ENCODE results near the gene PIR.

The PIR gene

GRCh38 chrX:15475486-15475885, 17.6 kb downstream of the PIR start:
- no peak for DNase-seq

- no peak for DNase-seq
Measured at GRCh38 chrX:15475021-15475420, 18.1 kb downstream of the PIR start.

DNA sequence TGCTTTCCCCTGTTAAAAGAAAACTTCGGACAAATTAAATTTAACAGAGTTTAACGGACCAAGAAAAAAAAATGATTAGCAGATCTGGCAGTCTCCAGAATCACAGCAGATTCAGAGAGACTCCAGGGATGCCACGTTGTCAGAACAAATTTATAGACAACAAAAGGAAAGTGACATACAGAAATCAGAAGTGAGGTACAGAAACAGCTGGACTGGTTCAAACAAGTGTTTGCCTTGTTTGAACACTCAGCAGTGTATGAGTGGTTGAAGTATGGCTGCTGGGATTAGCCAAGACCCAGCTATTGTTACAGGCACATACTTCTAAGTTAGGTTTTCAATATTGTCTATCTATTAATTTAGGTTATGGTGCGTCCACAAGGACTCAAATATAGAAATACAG, 19.1 kb downstream of the PIR start:
- DNase-seq = no peak

DNA sequence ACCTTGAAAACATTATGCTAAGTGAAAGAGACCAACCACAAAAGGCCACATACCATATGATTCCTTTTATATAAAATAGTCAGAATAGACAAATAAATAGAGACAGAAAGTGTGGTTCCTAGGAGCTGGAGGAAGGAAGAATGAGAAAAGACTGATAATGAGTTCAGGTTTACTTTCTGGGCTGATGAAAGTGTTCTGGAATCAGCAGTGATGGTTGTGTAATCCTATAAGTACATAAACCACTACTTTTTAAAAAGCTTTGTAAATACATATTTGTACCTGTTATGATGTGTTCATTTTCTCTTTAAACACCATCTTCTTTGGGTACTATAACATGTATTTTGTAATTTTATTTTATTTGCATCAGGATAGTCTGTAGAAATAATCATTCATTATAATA, 20.6 kb downstream of the PIR start:
- DNase-seq = no peak

DNA sequence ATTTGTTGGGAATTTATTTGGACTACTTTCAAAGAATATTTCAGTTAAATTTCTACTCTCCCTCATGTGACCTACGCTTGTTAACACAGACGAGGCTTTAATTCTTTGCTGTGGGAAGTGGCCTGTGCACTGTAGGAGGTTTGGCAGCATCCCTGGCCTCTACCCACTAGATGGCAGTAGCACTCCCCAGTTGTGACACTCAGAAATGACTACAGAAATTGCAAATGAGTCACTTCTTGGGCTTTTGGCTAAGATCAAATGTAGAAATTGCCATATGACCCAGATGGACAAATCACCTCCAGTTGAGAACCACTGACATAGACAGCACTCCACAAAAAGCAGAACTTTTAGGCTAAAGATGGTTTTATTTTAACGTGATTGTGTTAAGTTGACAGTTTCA, 22.1 kb downstream of the PIR start:
- DNase-seq = peak; percentile 3

GRCh38 chrX:15469613-15470012, 23.5 kb downstream of the PIR start:
- no peak for DNase-seq

GRCh38 chrX:15468036-15468435, 25.1 kb downstream of the PIR start:
- DNase-seq = no peak

- no peak for DNase-seq
Measured at GRCh38 chrX:15465896-15466651, 27.1 kb downstream of the PIR start.

- no peak for DNase-seq
Measured at GRCh38 chrX:15465347-15465746, 27.8 kb downstream of the PIR start.

- no peak for DNase-seq
Measured at GRCh38 chrX:15464704-15465103, 28.4 kb downstream of the PIR start.

- DNase-seq = no peak
Measured at GRCh38 chrX:15451913-15452312, 41.2 kb downstream of the PIR start.

DNA sequence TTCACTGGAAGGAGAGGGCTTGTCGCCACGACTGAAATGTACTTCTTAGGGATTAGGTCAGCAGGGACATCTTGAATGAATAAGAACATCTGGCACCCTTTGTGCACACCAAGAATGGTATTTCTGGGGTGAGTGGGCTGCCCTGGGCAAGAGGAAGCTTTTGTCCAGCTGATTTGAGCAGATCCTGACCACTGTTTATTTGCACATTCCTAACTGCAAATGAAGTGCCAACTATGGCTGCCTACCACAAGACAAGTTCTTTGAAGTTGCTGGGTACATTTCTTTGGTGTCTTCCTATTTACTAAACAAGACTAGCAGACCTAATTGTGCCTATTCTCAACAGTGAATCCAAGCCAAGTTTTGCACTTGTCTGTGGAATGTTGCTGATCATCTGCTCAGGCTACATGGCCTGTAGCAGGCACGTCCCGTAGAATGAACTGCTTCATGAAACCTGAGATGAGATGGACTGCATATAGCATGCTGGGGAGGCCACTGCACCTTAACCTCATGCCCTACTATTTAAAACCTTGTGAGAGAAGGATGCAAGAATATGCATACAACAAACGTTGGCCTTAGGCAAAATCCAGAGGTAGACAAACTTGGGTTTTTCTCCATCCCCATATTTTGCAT, 45.0 kb downstream of the PIR start:
- DNase-seq = no peak

DNA sequence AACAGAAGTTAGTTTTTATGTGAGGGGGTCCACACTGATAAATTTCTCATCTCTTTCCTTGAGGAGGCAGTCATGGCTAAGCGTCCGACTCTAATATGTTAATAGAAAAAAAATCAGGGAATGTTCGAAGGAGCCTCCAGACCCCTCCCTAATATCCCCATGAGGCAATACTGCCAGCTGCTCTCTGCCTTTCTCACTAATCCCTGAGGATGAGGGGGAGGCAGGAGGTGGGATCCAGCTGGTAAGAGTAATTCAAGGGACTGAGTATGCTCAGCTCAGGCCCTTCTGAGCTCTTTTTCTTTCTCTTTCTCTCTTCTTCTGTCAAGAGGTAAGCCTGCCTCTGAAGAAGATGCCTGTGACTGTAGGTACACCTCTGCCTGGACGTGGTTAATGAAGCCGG, 51.7 kb downstream of the PIR start:
- DNase-seq = no peak

GRCh38 chrX:15438332-15438731, 54.8 kb downstream of the PIR start:
- DNase-seq = no peak

DNA sequence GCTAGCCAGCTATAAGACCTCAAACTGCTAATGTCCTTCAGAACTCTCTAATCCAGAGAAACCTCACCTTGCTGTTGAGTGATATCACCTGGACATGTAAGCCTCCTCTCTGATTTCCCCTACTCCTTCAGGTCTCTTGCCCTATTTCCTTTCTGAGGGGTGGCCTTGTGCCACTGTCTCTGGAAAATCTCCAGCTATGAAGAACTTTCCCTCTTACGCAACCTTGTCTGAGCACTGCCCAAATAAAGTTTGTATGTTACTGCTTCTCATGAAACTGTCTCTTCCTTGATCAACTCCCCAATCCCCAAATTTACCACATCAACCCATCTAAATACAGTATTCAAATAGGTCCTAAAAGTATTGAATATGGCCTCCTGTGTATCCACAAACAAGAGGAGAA, 55.4 kb downstream of the PIR start:
- DNase-seq = no peak

DNA sequence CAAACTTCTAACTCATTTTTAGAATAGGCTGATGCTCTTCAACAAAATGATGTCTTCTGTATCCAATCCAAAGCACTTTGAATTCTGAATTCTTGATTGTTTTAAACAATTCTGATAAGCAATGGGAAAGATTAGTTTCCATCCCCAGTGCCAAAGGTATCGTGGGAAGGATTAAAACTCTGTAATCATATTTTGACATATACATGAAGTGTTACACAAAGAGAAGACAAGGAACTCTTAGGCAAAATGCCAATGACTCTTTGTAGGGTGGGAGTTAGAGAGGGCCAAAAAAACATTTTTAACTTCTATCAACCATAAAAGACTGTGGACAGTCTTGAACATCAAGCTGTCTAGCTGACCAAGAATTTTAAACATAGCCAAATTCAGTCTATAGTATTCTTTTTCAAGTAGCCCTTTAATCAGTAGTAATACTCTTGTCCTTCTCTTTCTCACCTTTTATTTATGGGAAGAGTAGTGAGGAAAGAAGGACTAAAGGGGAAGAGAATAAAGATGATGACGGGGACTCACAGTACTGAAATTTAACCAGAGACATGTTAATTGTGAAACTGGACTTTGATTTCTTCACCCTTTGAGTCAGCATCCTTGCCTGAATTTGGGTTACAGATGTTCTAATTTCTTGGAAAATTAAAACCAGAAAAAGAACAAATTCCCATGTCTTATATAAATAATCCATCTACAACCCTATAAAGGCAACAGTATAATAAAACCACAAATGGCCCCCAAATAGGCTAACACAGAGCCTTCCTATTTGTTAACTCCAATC, 57.1 kb downstream of the PIR start:
- no peak for DNase-seq

DNA sequence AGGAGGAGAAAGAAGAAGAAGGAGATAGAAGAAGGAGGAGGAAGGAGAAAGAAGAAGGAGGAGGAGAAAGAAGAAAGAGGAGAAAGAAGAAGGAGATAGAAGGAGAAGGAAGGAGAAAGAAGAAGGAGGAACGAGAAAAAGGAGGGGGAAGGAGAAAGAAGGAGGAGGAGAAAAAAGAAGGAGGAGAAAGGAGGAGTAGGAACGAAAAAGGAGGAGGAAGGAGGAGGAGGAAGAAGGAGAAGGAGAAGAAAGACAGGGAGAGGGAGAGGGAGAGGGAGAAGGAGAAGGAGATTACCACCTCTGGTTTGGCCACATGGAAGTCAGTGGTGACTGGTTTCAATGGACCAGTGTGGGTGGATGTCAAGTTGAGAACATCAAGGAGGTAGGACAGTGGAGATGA, 58.9 kb downstream of the PIR start:
- DNase-seq = no peak

DNA sequence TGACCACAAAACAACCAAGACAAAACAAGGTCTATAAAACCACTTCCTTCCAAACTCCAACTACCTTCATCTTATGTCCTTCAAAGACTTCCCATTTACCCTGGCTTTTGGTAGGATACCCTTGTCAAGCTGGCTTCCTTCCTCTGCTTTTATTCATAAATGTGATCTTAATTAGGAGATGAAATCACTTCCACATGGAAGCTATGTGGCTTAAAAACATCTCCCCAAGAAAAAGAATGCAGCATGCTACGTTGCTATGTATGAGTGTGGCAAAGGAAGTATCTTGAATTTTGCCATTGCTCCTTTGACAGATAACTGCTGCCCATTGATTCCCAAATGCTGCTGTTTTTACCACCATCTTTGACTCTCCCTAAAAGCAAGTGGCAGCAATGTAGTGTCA, 62.5 kb downstream of the PIR start:
- DNase-seq = no peak

DNA sequence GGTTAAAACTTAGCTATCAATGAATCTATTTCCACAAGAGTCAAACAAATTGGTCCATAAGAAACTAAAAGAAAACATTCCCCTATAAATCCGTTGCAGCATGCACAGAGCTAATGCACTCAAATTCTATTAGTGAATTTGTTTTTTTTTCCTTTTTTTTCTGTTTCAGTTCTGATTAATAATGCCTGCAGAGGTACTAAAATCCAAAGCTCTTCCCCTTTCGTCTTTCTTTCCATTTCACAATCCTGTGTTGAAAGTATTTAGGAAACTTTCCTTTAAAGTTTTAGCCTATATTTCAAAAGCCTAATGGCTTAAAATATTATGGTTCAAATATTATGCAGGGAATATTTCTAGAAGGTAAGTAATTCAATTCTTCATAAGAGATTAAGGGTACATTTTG, 63.1 kb downstream of the PIR start:
- DNase-seq = no peak

- no peak for DNase-seq
Measured at GRCh38 chrX:15425024-15425423, 68.1 kb downstream of the PIR start.

DNA sequence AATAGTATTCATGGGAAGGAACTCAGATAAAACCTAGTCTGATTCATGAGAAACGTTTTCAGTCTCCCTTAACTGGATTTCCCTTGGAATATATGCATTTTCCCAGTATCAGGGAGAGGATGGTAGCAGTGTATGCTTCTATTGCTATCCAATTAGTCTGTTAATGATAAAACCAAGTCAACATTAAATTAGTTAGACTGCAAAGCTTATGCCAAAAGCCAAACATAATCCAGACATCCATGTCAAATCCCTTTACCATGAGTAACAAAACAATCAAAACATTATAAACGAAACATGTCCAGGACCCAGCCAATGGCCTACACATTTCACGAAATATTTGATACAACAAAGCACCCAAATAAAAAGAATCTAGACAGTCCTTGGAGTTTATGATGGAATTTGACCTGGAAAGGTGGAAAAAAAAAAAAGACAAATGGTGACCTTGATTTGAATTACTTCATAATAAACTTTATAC, 74.4 kb downstream of the PIR start:
- no peak for DNase-seq

DNA sequence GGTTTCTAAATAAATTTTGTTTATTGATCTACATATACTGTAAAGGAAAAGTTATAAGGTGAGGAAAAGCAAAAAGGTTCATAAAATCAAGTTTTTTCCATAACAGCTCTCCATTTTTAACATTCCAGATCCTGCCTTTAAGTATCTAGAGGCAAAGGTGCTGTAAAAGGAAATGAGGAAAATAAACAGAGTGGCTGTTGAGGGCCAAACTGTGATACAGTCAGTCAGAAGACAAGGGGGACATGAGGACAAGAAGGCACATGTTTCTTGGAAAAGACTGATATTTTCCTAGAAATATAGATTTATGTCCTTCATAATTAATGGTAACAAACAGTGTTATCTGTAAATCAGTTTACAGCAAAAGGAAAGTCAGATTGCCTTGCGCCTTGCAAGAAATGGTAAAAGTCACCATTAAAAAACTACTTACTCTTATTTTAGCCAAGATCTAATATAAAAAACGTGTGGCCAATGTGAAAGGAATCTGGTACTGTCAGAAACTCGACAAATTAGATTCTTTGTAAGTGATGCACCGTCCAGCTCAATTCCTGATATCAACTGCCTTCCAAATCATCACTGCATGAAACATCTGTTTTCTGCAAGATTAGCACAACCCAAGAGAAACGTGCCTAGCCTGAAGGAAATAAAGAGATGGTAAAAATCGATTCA, 75.0 kb downstream of the PIR start:
- DNase-seq = no peak
